SW 1271 (cell line): Measurements from ENCODE around the gene TMEM18.

Source experiments
- DNase-seq, 2 experiments: peaks; one replicate each; lab custom pipeline; 2025; lab: John Stamatoyannopoulos, UW

TMEM18 gene

GRCh38 chr2:650343-651310 lies 26.6 kb downstream of the TMEM18 start:
- no peak for DNase-seq

GRCh38 chr2:649426-650342 lies 27.5 kb downstream of the TMEM18 start:
- DNase-seq: no peak

- DNase-seq: no peak
These were observed 28.5 kb downstream of the TMEM18 start for GRCh38 chr2:648476-649424.

- no peak for DNase-seq
These were observed 29.4 kb downstream of the TMEM18 start for GRCh38 chr2:647691-648231.

GRCh38 chr2:647003-647560 lies 30.1 kb downstream of the TMEM18 start:
- no peak for DNase-seq

- no peak for DNase-seq
These were observed 32.3 kb downstream of the TMEM18 start for GRCh38 chr2:644871-645270.

GRCh38 chr2:643761-644160 lies 33.4 kb downstream of the TMEM18 start:
- DNase-seq: no peak

- no peak for DNase-seq
These were observed 33.9 kb downstream of the TMEM18 start for GRCh38 chr2:643334-643733.

- DNase-seq: no peak
These were observed 35.1 kb downstream of the TMEM18 start for GRCh38 chr2:641872-642815.

- no peak for DNase-seq
These were observed 35.9 kb downstream of the TMEM18 start for GRCh38 chr2:641164-641871.

GRCh38 chr2:639703-640102 lies 37.5 kb downstream of the TMEM18 start:
- DNase-seq: no peak

GRCh38 chr2:637804-638203 lies 39.4 kb downstream of the TMEM18 start:
- no peak for DNase-seq

GRCh38 chr2:637406-637776 lies 39.8 kb downstream of the TMEM18 start:
- DNase-seq: no peak

- DNase-seq: peak in 1 of 2 experiments; percentile 55
These were observed 40.4 kb downstream of the TMEM18 start for GRCh38 chr2:636641-637405.

- DNase-seq: no peak
These were observed 41.3 kb downstream of the TMEM18 start for GRCh38 chr2:635687-636621.

- no peak for DNase-seq
These were observed 42.4 kb downstream of the TMEM18 start for GRCh38 chr2:634636-635388.

GRCh38 chr2:634041-634440 lies 43.2 kb downstream of the TMEM18 start:
- DNase-seq: no peak
